HuH-7 (cell line): ENCODE measurements around the gene PIF1.

ENCODE experiments used
- DNase-seq: peaks from one replicate; pipeline ENCODE4 v3.0.0; 2011; ENCODE audit warnings: low spot score

Gene PIF1

GRCh38 chr15:64775551-64776401 lies 49.7 kb downstream of the PIF1 start, which contains the start of gene RBPMS2:
RBPMS2 (minus strand) TSS chr15:64775589; CDS start chr15:64775319, 270 bp downstream.
- DNase-seq = peak; percentile 44

- peak; percentile 39 for DNase-seq
Measured at GRCh38 chr15:64774629-64775493, 50.6 kb downstream of the PIF1 start.

- no peak for DNase-seq
Measured at GRCh38 chr15:64774037-64774628, 51.3 kb downstream of the PIF1 start.

GRCh38 chr15:64773606-64774005 lies 51.8 kb downstream of the PIF1 start:
- DNase-seq = no peak

GRCh38 chr15:64772964-64773363 lies 52.5 kb downstream of the PIF1 start:
- no peak for DNase-seq

- DNase-seq = no peak
Measured at GRCh38 chr15:64772488-64772887, 53.0 kb downstream of the PIF1 start.

GRCh38 chr15:64770626-64771025 lies 54.8 kb downstream of the PIF1 start:
- no peak for DNase-seq

- DNase-seq = no peak
Measured at GRCh38 chr15:64767203-64767602, 58.2 kb downstream of the PIF1 start.

GRCh38 chr15:64766058-64766457 lies 59.4 kb downstream of the PIF1 start:
- no peak for DNase-seq
